HuH-7.5 (cell line): ENCODE results near the gene FPR2.
A peak's percentile ranks its signal among the peaks of the same experiment; 100 is the strongest.
"Not testable (repeated sequence)": the region's sequence is repeated elsewhere in the genome, so short reads cannot be mapped to it uniquely, and the experiment has no call there.

Experiments used
- DNase-seq: peaks from one replicate; pipeline ENCODE4 v3.0.0; 2011; ENCODE audit warnings: low spot score

FPR2 gene

GRCh38 chr19:51739466-51740213 lies 21.3 kb upstream of the FPR2 start:
- no peak for DNase-seq

GRCh38 chr19:51740356-51740755 lies 20.6 kb upstream of the FPR2 start:
- DNase-seq, result no peak

GRCh38 chr19:51742789-51743188 lies 18.2 kb upstream of the FPR2 start:
- DNase-seq, result no peak

- no peak for DNase-seq
Observed at GRCh38 chr19:51743405-51743804, 17.6 kb upstream of the FPR2 start.

GRCh38 chr19:51746731-51747130 lies 14.2 kb upstream of the FPR2 start:
- DNase-seq, result no peak

- DNase-seq, result no peak
Observed at GRCh38 chr19:51749979-51750378, 11.0 kb upstream of the FPR2 start.

GRCh38 chr19:51750400-51751094 lies 10.4 kb upstream of the FPR2 start:
- DNase-seq, result no peak

DNA sequence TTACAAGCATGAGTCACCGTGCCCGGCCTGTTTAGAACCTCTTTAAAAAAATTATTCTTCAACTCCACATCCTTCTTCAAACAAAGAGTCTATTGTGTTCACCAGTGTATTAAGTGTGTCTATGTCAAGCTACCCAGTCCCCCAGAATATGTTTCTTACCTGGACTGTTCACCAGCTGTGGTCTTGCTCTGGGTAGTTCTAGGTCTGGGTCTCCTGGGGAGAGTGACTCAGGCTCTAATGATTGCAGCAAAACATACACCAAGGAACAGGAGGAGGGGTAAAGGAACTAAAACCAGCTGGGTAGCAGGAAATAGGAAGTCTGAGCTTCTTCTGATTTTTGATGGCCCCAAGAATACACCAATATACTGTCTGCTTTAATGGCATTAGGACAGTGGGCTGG lies 9.3 kb upstream of the FPR2 start, which contains the start of gene FPR1:
FPR1 (minus strand) TSS at position 224 of the 400 bp plus-strand sequence. CDS start 4,884 bp downstream, outside the sequence.
- no peak for DNase-seq

DNA sequence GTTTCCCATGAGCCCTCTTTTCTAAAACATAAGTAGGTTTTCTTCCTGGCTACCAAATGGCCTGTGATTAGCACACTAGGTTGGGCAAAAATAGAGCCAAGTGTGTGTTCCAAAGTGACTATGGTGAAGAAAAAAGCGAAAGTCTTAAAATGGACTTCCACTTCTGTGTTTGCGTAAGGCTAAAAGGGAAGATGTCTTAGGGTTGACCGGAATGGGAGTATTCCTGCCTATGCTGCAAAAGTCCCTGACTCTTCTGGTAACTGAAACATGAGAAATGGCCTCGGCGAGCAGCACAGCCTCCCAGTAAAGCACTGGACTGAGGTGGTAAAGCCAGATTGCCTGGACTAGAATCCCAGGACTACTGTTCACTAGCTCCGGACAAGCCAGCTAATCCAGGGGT lies 6.9 kb upstream of the FPR2 start:
- DNase-seq, result no peak

DNA sequence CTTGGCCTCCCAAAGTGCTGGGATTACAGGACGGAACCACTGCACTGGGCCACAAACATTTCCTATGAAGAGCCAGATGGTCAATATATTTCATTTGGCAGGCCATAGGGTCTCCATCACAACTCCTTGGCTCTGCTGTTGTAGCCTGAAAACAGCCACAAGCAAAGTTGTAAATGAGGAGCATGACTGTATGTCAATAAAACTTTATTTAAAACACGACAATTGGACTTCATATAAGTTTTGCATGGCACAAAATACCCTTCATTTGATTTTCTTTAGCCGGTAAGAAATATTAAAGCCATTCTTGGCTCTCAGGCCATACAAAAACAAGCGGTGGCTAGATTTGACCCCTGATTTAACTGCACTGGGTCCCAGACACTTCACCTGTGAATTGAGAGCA lies 6.2 kb upstream of the FPR2 start:
- DNase-seq, result no peak

GRCh38 chr19:51755571-51755970 lies 5.4 kb upstream of the FPR2 start:
- DNase-seq, result no peak

GRCh38 chr19:51761696-51762095 lies 716 bp downstream of the FPR2 start:
- no peak for DNase-seq

DNA sequence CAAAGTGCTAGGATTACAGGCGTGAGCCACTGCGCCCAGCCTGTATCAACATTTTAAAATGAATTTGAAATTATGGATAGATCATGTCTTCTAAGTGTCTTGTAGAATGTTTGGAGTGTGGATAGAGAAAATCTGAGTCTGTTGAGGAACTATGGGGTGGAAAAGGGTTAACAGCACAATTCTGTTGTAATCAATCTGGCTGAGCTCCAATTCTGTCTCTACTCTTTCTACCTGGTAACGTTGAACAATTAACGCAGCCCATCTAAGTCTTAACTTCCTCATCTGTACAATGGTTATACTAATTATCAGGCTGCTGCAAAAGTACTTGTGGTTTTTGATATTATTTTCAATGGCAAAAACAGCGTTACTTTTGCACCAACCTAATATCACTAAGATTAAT lies 4.1 kb downstream of the FPR2 start:
- DNase-seq, result no peak

DNA sequence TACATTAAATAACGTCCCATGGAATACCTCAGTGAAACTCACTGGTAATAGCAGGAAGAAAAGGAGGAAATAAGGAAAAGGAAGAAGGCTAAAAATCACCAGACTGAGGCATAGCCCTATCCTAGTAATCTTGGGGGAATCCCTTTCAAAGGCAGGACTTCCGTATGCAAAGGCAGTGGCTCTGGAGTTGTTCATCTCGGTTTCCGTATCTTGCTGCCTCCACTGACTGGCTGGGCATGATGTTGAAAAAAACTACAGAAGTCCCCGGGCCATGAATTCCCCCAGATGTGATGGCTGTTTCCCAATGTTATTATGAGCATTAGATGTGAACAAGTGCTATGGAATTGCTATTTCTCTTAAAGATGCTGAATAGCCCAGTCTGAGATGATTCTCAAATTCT lies 5.5 kb downstream of the FPR2 start:
- DNase-seq, result no peak

DNA sequence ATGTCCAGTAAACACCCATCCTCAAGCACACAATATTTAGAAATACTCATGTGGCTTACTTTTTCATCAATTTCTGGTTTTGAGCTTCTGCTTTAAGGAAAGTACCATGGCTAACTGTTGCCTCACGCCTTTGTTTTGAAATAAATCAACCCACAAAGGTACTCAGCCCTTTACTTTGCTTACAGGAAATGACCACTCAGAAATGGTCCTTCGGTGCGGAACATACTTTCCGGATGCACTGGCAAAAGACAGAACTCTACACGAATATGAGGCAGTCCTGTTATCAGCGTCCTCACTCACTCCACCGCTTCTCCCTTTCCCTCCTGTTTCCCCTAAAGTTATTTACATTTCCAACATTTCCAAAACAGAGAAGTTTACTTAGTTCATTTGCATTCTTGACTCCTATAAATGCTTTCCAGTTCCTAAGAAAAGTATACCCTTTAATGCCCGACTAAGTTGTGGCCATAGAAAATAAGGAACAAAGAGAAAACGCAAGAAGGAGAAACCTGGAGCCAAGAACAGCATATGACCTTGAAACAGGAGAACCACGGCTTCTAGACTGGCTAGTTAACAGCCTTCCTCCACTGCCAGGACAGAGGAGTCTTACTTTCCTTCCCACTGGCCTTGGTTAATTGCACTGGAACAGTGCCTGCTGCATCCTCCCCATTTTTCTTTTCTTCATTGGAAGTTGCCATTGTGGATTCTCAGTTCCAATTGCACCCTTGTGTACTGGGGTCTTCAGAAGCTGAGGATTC lies 10.6 kb downstream of the FPR2 start:
- no peak for DNase-seq

GRCh38 chr19:51772977-51773376 lies 12.0 kb downstream of the FPR2 start:
- no peak for DNase-seq

DNA sequence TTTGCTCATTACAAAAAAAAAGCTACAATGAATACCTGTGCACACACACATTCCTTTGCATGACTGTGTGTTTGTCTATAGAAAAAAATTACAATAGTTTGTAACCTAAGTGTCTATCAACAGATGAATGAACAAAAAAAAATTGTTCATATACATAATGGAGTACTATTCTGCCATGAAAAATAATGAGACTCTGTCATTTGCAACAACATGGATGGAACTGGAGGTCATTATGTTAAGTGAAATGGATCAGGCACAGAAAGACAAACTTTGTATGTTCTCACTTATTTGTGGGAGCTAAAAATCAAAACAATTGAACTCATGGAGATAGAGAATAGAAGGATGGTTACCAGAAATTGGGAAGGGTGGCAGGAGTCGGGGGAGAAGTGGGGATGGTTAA lies 15.6 kb downstream of the FPR2 start:
- not testable (repeated sequence) for DNase-seq

GRCh38 chr19:51777570-51778462 lies 16.8 kb downstream of the FPR2 start:
- DNase-seq, result peak; percentile 49

DNA sequence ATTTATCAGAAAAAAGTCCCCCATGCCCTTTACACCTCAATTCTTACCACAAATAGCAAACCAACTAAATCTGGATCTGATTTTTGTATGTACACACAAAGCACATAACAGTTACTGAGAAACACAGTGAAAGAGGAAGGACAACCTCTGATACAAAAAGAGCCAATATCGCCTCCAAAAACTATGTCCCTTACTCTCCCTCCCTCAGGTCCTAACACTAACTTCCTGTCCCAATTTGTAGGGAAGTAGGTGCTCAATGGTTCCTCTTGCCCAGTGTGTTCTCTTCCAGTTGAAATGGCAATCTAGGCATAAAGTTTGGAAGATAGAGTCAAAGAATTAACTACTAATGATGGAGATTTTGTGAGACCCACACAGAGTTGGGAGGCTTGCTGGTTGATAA lies 18.2 kb downstream of the FPR2 start:
- DNase-seq, result no peak

DNA sequence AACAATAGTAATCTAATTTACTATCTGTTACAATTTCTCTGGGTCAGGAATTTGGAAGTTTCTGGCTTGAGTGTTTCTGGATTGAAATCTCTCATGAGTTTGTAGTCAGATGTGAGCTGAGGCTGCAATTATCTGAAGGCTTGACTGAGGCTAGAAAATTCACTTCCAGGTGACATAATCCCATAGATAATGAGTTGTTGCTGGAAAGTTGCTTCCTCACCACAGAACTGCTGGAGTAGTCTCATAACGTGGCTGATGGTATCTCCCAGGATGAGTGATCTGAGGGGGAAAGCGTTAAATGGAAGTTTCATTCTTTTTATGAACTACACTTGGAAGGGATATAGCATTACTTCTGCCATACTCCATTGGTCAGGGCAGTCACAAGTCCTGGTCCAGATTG lies 18.7 kb downstream of the FPR2 start:
- no peak for DNase-seq

GRCh38 chr19:51780270-51780669 lies 19.3 kb downstream of the FPR2 start:
- DNase-seq, result no peak

DNA sequence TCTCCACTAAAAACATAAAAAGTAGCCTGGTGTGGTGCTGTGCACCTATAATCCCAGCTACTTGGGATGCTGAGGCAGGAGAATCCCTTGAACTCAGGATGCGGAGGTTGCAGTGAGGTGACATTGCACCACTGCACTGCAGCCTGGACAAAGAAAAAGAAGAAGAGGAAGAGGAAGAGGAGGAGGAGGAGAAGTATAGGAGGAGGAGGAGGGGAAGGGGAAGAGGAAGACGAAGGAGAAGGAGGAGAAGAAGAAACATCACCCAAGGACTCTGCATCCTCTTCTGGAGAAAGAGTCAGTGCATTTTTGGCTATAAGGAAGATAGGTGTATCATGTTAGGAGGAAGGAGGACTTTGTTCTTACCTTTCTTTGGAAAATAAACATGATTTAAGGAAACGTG lies 21.0 kb downstream of the FPR2 start:
- DNase-seq, result no peak
